Measurements from ENCODE around the gene KLF5. TPM values are rescaled to one million over a fixed set of nuclear protein-coding genes. Genes with fewer than 3 reads are reported as not detected.
A peak's percentile ranks its signal among the peaks of the same experiment; 100 is the strongest.

KLF5 gene
- total and polyA plus RNA-seq, 4 donors, result 1.5 to 26.2 (median 4.2) TPM

GRCh38 chr13:73056565-73056962 is 2.2 kb upstream of the KLF5 start:
- DNase-seq (no peak), ATAC-seq (ENCODE audit: low FRiP score) (no peak)
- no peaks in the 10 kb centered on the region for H3K27me3 ChIP-seq (ENCODE audit: control insufficient read depth in 1 of 2, insufficient read depth in 2 of 2, low read length in 1 of 2)
- intact Hi-C loops (cut with DNase I), result loop anchor here in 1 of 2 donors (5.0 kb wide), 1 partner anchor 216 kb away; no protein-coding TSS in a partner anchor
- H3K9me3 ChIP-seq (ENCODE audit: control insufficient read depth, low read length), result no peaks in the 10 kb centered on the region
- no peaks in the 10 kb centered on the region for H3K4me1 ChIP-seq (ENCODE audit: control insufficient read depth in 1 of 2, insufficient read depth in 2 of 2, low read length in 2 of 2)
- no peak overlapping the region for H3K27ac ChIP-seq (ENCODE audit: low read depth in 1 of 2, low read length in 2 of 2)
- 95% methylated on average over 4 of the region's 4 CpGs for WGBS, 2 donors
- H3K4me3 ChIP-seq (ENCODE audit: low read length in 2 of 2), result no peak overlapping the region
- no peaks in the 10 kb centered on the region for H3K36me3 ChIP-seq (ENCODE audit: control insufficient read depth in 1 of 2, insufficient read depth in 2 of 2, low read length in 1 of 2)

- Histone ChIP-seq H3K4me1 (ENCODE audit: control insufficient read depth in 1 of 2, insufficient read depth in 2 of 2, low read length in 2 of 2) (no peaks in the 10 kb centered on the region), H3K4me3 (ENCODE audit: low read length in 2 of 2) (no peak overlapping the region), H3K27ac (ENCODE audit: low read depth in 1 of 2, low read length in 2 of 2) (no peak overlapping the region), H3K9me3 (ENCODE audit: control insufficient read depth, low read length) (no peaks in the 10 kb centered on the region), H3K36me3 (ENCODE audit: control insufficient read depth in 1 of 2, insufficient read depth in 2 of 2, low read length in 1 of 2) (peaks cover 0 to 2% of the 10 kb centered on the region in 2 donors), H3K27me3 (ENCODE audit: control insufficient read depth in 1 of 2, insufficient read depth in 2 of 2, low read length in 1 of 2) (no peaks in the 10 kb centered on the region)
- DNase-seq (no peak), ATAC-seq (ENCODE audit: low FRiP score) (no peak)
- WGBS, 2 donors, result 80% methylated on average over 4 of the region's 4 CpGs
- intact Hi-C loops (cut with DNase I), result loop anchor here in 1 of 2 donors (5.0 kb wide), 1 partner anchor 215 kb away; no protein-coding TSS in a partner anchor
Measured at GRCh38 chr13:73057284-73058063, 1.3 kb upstream of the KLF5 start.

- peaks cover 0 to 2% of the 10 kb centered on the region in 2 donors for H3K36me3 ChIP-seq (ENCODE audit: control insufficient read depth in 1 of 2, insufficient read depth in 2 of 2, low read length in 1 of 2)
- H3K27me3 ChIP-seq (ENCODE audit: control insufficient read depth in 1 of 2, insufficient read depth in 2 of 2, low read length in 1 of 2), result no peaks in the 10 kb centered on the region
- no peaks in the 10 kb centered on the region for H3K4me1 ChIP-seq (ENCODE audit: control insufficient read depth in 1 of 2, insufficient read depth in 2 of 2, low read length in 2 of 2)
- 3 to 5% methylated on average over 6 of the region's 6 CpGs for WGBS, 2 donors
- peak overlapping the region in 1 of 2 donors; percentile 70 for H3K4me3 ChIP-seq (ENCODE audit: low read length in 2 of 2)
- H3K27ac ChIP-seq (ENCODE audit: low read depth in 1 of 2, low read length in 2 of 2), result no peak overlapping the region
- ATAC-seq (ENCODE audit: low FRiP score) (no peak), DNase-seq (no peak)
- intact Hi-C loops (cut with DNase I), result loop anchor here in 1 of 2 donors (5.0 kb wide), 1 partner anchor 214 kb away; no protein-coding TSS in a partner anchor
- no peaks in the 10 kb centered on the region for H3K9me3 ChIP-seq (ENCODE audit: control insufficient read depth, low read length)
Measured at GRCh38 chr13:73058064-73058313, 816 bp upstream of the KLF5 start.

GRCh38 chr13:73058432-73058735 is 421 bp upstream of the KLF5 start:
- Histone ChIP-seq H3K27ac (ENCODE audit: low read depth in 1 of 2, low read length in 2 of 2) (no peak overlapping the region), H3K27me3 (ENCODE audit: control insufficient read depth in 1 of 2, insufficient read depth in 2 of 2, low read length in 1 of 2) (no peaks in the 10 kb centered on the region), H3K4me3 (ENCODE audit: low read length in 2 of 2) (peak overlapping the region; percentile 49 to 70), H3K4me1 (ENCODE audit: control insufficient read depth in 1 of 2, insufficient read depth in 2 of 2, low read length in 2 of 2) (no peaks in the 10 kb centered on the region), H3K9me3 (ENCODE audit: control insufficient read depth, low read length) (no peaks in the 10 kb centered on the region), H3K36me3 (ENCODE audit: control insufficient read depth in 1 of 2, insufficient read depth in 2 of 2, low read length in 1 of 2) (peaks cover 0 to 2% of the 10 kb centered on the region in 2 donors)
- intact Hi-C loops (cut with DNase I), result loop anchor here in 1 of 2 donors (5.0 kb wide), 1 partner anchor 214 kb away; no protein-coding TSS in a partner anchor
- DNase-seq, result no peak
- WGBS, 2 donors, result 1 to 2% methylated on average over 8 of the region's 8 CpGs
- no peak for ATAC-seq (ENCODE audit: low FRiP score)

GRCh38 chr13:73059460-73060250 is 850 bp downstream of the KLF5 start:
- 1% methylated on average over 51 to 68 of the region's 68 CpGs for WGBS, 2 donors
- H3K4me1 ChIP-seq (ENCODE audit: control insufficient read depth in 1 of 2, insufficient read depth in 2 of 2, low read length in 2 of 2), result no peaks in the 10 kb centered on the region
- H3K27me3 ChIP-seq (ENCODE audit: control insufficient read depth in 1 of 2, insufficient read depth in 2 of 2, low read length in 1 of 2), result no peaks in the 10 kb centered on the region
- peak overlapping the region in 1 of 2 donors; percentile 1 for H3K27ac ChIP-seq (ENCODE audit: low read depth in 1 of 2, low read length in 2 of 2)
- H3K4me3 ChIP-seq (ENCODE audit: low read length in 2 of 2), result peak overlapping the region; percentile 70 to 86
- intact Hi-C loops (cut with DNase I), result loop anchor here in 1 of 2 donors (5.0 kb wide), 1 partner anchor 213 kb away; no protein-coding TSS in a partner anchor
- ATAC-seq (ENCODE audit: low FRiP score), result peak; percentile 61
- H3K36me3 ChIP-seq (ENCODE audit: control insufficient read depth in 1 of 2, insufficient read depth in 2 of 2, low read length in 1 of 2), result peaks cover 0 to 2% of the 10 kb centered on the region in 2 donors
- peak; percentile 57 to 87 for DNase-seq
- no peaks in the 10 kb centered on the region for H3K9me3 ChIP-seq (ENCODE audit: control insufficient read depth, low read length)

- Histone ChIP-seq H3K27ac (ENCODE audit: low read depth in 1 of 2, low read length in 2 of 2) (peak overlapping the region in 1 of 2 donors; percentile 27), H3K9me3 (ENCODE audit: control insufficient read depth, low read length) (no peaks in the 10 kb centered on the region), H3K36me3 (ENCODE audit: control insufficient read depth in 1 of 2, insufficient read depth in 2 of 2, low read length in 1 of 2) (peaks cover 0 to 2% of the 10 kb centered on the region in 2 donors), H3K4me3 (ENCODE audit: low read length in 2 of 2) (peak overlapping the region; percentile 70 to 86), H3K27me3 (ENCODE audit: control insufficient read depth in 1 of 2, insufficient read depth in 2 of 2, low read length in 1 of 2) (no peaks in the 10 kb centered on the region), H3K4me1 (ENCODE audit: control insufficient read depth in 1 of 2, insufficient read depth in 2 of 2, low read length in 2 of 2) (no peaks in the 10 kb centered on the region)
- intact Hi-C loops (cut with DNase I), result no loop called here
- 9 to 11% methylated on average over 26 of the region's 26 CpGs for WGBS, 2 donors
- DNase-seq (peak in 1 of 2 donors; percentile 48), ATAC-seq (ENCODE audit: low FRiP score) (no peak)
Measured at GRCh38 chr13:73060251-73061160, 1.7 kb downstream of the KLF5 start.

GRCh38 chr13:73061473-73061872 is 2.7 kb downstream of the KLF5 start:
- intact Hi-C loops (cut with DNase I), result no loop called here
- peaks cover 0 to 2% of the 10 kb centered on the region in 2 donors for H3K36me3 ChIP-seq (ENCODE audit: control insufficient read depth in 1 of 2, insufficient read depth in 2 of 2, low read length in 1 of 2)
- H3K27me3 ChIP-seq (ENCODE audit: control insufficient read depth in 1 of 2, insufficient read depth in 2 of 2, low read length in 1 of 2), result no peaks in the 10 kb centered on the region
- no peak overlapping the region for H3K27ac ChIP-seq (ENCODE audit: low read depth in 1 of 2, low read length in 2 of 2)
- DNase-seq (no peak), ATAC-seq (ENCODE audit: low FRiP score) (no peak)
- 94 to 96% methylated on average over 6 of the region's 6 CpGs for WGBS, 2 donors
- no peaks in the 10 kb centered on the region for H3K4me1 ChIP-seq (ENCODE audit: control insufficient read depth in 1 of 2, insufficient read depth in 2 of 2, low read length in 2 of 2)
- H3K9me3 ChIP-seq (ENCODE audit: control insufficient read depth, low read length), result no peaks in the 10 kb centered on the region
- no peak overlapping the region for H3K4me3 ChIP-seq (ENCODE audit: low read length in 2 of 2)

GRCh38 chr13:73061876-73062275 is 3.1 kb downstream of the KLF5 start:
- intact Hi-C loops (cut with DNase I), result no loop called here
- Histone ChIP-seq H3K27me3 (ENCODE audit: control insufficient read depth in 1 of 2, insufficient read depth in 2 of 2, low read length in 1 of 2) (no peaks in the 10 kb centered on the region), H3K27ac (ENCODE audit: low read depth in 1 of 2, low read length in 2 of 2) (no peak overlapping the region), H3K9me3 (ENCODE audit: control insufficient read depth, low read length) (no peaks in the 10 kb centered on the region), H3K4me1 (ENCODE audit: control insufficient read depth in 1 of 2, insufficient read depth in 2 of 2, low read length in 2 of 2) (no peaks in the 10 kb centered on the region), H3K36me3 (ENCODE audit: control insufficient read depth in 1 of 2, insufficient read depth in 2 of 2, low read length in 1 of 2) (peaks cover 0 to 2% of the 10 kb centered on the region in 2 donors), H3K4me3 (ENCODE audit: low read length in 2 of 2) (no peak overlapping the region)
- ATAC-seq (ENCODE audit: low FRiP score), result no peak
- 89 to 92% methylated on average over 9 of the region's 9 CpGs for WGBS, 2 donors
- DNase-seq, result no peak
